Effector memory CD4-positive, alpha-beta T cell (primary cell): ENCODE results near the gene NDUFAB1.
"Not testable (repeated sequence)": the region's sequence is repeated elsewhere in the genome, so short reads cannot be mapped to it uniquely, and the experiment has no call there.

Experiments
- DNase-seq, 3 donors: peaks; one replicate each; pipeline ENCODE4 v3.0.0-alpha.2; 2020
- H3K27ac ChIP-seq: 2 replicates; pipeline ENCODE4 v1.7.0; 2013; ENCODE audit warnings: mild to moderate bottlenecking, low read length, moderate library complexity; ENCODE audit not compliant: insufficient read depth, poor library complexity, severe bottlenecking
- H3K27me3 ChIP-seq: replicated peaks from 2 replicates; pipeline ENCODE4 v1.7.0; 2013; ENCODE audit warnings: mild to moderate bottlenecking, low read length; ENCODE audit not compliant: insufficient read depth, control insufficient read depth, poor library complexity, severe bottlenecking
- H3K36me3 ChIP-seq: 2 replicates; pipeline ENCODE4 v1.7.0; 2013; ENCODE audit warnings: mild to moderate bottlenecking, low read length, moderate library complexity; ENCODE audit not compliant: control insufficient read depth, insufficient read depth
- H3K4me1 ChIP-seq: 2 replicates; pipeline ENCODE4 v1.7.0; 2013; ENCODE audit warnings: low read length, mild to moderate bottlenecking; ENCODE audit not compliant: control insufficient read depth, insufficient read depth, poor library complexity, severe bottlenecking
- H3K4me3 ChIP-seq: 2 replicates; pipeline ENCODE4 v1.7.0; 2013; ENCODE audit warnings: low read length, low read depth, mild to moderate bottlenecking; ENCODE audit not compliant: insufficient read depth, poor library complexity, severe bottlenecking
- H3K9me3 ChIP-seq: 2 replicates; pipeline ENCODE4 v1.7.0; 2013; ENCODE audit warnings: mild to moderate bottlenecking, low read length, moderate library complexity; ENCODE audit not compliant: control insufficient read depth

Gene NDUFAB1

DNA sequence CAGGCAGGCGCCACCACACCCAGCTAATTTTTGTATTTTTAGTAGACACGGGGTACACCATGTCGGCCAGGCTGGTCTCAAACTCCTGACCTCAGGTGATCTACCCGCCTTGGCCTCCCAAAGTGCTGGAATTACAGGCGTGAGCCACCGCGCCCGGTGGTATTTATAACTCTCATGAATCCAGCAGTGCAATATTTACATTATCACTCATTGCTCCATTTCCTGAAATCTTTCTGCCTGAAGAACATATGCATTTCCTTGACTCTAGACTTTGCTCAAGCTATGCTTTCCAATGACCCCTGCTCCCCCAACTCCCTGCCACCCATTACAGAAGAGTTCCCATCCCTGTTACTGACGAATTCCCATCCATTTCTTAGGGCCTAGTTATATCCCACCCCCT is 19.7 kb upstream of the NDUFAB1 start:
- Histone ChIP-seq H3K4me3 (no peak overlapping the region), H3K4me1 (no peaks in the 10 kb centered on the region), H3K9me3 (no peaks in the 10 kb centered on the region), H3K27ac (no peak overlapping the region), H3K27me3 (no peaks in the 10 kb centered on the region), H3K36me3 (peaks cover 15% of the 10 kb centered on the region)
- no peak for DNase-seq

DNA sequence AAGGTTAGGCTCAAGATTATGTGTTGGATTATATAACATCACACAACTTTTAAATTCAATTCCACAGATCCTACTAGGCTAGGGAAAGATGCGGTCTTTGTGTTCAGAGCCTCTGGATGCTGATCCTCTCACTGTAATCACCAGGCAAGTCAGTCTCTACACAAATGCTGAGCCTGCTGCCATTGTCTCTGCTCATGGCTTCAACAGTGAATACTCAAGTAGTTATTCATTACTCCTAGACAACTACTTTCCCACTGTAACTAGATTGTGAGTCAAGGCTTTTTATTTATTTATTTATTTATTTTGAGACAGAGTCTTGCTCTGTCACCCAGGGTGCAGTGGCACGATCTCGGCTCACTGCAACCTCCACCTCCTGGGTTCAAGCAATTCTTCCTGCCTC is 15.8 kb upstream of the NDUFAB1 start:
- Histone ChIP-seq H3K4me1 (no peaks in the 10 kb centered on the region), H3K27ac (no peak overlapping the region), H3K27me3 (no peaks in the 10 kb centered on the region), H3K36me3 (peaks cover 9% of the 10 kb centered on the region), H3K4me3 (no peak overlapping the region), H3K9me3 (no peaks in the 10 kb centered on the region)
- no peak for DNase-seq

DNA sequence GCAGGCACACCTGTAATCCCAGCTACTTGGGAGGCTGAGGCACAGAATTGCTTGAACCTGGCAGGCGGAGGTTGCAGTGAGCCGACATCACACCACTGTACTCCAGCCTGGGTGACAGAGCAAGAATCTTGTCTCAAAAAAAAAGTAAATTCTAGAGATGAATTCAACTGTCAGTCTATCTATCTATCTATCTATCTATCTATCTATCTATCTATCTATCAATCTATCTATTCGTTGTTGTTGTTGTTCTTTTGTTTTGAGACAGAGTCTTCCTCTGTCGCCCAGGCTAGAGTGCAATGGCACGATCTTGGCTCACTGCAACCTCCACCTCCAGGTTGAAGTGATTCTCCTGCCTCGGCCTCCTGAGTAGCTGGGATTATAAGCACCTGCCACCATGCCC is 14.8 kb upstream of the NDUFAB1 start:
- H3K27ac ChIP-seq, H3K36me3 ChIP-seq, H3K27me3 ChIP-seq, H3K4me1 ChIP-seq, H3K9me3 ChIP-seq, H3K4me3 ChIP-seq, DNase-seq: not testable (repeated sequence)

DNA sequence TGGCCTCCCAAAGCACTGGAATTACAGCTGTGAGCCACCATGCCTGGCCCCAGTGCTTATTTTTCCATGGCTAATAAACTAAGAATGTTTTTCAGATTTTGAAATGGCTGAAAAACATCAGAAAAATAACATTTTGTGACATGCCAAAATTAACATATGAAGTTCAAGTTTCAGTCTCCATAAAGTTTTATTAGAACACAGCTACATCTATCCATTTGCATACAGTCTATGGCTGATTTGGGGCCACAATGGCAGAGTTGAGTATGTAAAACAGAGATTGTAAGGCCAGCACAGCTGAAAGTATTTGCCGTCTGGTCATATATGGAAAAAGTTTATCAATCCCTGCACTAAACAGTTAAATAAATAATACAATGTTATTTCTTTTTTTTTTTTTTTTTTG is 13.8 kb upstream of the NDUFAB1 start:
- Histone ChIP-seq H3K9me3 (no peaks in the 10 kb centered on the region), H3K4me3 (no peak overlapping the region), H3K36me3 (peaks cover 9% of the 10 kb centered on the region), H3K27ac (no peak overlapping the region), H3K4me1 (no peaks in the 10 kb centered on the region), H3K27me3 (no peaks in the 10 kb centered on the region)
- DNase-seq = no peak

DNA sequence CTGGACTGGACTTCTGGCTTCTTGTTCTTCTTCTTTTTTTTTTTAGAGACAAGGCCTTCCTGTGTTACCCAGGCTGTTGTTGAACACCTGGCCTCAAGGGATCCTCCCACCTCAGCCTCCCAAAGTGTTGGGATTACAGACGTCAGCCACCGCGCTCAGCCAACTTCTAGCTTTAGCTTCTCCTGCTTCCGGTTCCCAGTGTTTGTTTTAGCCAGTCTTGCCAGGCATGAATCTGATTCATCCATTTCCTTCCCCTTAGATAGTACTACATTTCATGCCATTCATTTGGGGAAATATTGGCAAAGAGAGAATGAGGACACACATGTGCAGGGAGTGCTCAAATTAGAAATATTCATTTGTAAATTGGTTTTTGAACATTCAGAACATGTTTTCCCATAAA is 12.1 kb upstream of the NDUFAB1 start:
- Histone ChIP-seq H3K4me3 (no peak overlapping the region), H3K36me3 (peaks cover 15% of the 10 kb centered on the region), H3K27ac (no peak overlapping the region), H3K27me3 (no peaks in the 10 kb centered on the region), H3K9me3 (no peaks in the 10 kb centered on the region), H3K4me1 (no peaks in the 10 kb centered on the region)
- DNase-seq = no peak

DNA sequence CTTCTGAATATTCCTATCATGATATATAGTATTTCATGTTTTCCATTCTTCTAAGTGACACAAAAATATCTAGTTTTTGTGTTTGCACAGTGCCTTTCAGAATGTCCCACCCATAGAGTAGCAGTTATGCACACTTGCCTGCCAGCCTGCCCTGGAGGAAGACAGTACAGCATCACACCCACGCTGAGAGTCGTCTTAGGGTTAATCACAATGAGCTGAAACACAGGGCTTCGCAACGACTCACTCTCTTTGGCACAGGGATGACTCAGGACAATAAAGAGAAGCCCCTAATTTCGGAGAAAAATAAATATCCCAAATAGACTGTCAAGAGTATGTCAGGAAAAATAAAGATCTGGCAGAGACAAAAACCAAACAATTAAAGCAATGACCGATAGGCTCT is 11.6 kb upstream of the NDUFAB1 start:
- Histone ChIP-seq H3K27me3 (no peaks in the 10 kb centered on the region), H3K4me3 (no peak overlapping the region), H3K9me3 (no peaks in the 10 kb centered on the region), H3K36me3 (peaks cover 19% of the 10 kb centered on the region), H3K27ac (no peak overlapping the region), H3K4me1 (no peaks in the 10 kb centered on the region)
- DNase-seq = no peak

DNA sequence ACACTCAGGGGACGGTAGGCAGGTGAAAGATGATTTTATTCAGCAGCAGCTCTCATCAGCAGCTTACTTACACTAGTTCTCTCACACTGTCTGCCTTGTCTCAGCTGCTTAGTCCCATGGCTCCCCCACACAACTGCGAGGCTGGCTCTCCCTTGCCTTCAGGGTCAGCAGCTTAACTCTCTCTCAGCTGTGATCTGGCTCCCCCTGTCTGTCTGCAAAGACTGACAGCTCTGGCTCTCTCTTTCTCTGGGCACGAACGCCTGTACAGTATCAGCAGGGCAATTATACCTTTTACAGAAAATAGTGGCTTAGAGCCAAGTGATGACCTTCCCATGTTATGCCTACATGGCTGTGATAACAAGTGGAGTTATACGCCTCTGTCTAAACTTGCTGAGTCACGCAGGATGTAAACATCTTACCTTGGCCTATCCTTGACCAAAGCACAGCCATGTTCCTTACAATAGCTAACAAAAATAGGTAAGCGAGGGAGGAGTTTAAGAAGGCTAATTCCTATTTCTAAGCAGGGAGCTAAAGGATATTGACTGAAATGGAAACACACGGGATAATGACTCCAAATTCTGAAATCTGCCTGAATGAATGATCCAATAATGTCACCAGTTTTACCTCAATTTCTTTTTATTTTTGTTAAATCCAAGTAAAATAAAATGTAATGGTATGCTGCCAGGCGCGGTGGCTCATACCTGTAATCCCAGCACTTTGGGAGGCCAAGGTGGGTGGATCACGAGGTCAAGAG is 1.1 kb upstream of the NDUFAB1 start:
- Histone ChIP-seq H3K9me3 (no peaks in the 10 kb centered on the region), H3K4me3 (no peak overlapping the region), H3K27me3 (no peaks in the 10 kb centered on the region), H3K36me3 (peaks cover 14% of the 10 kb centered on the region), H3K4me1 (peaks cover 5% of the 10 kb centered on the region), H3K27ac (no peak overlapping the region)
- DNase-seq = no peak

DNA sequence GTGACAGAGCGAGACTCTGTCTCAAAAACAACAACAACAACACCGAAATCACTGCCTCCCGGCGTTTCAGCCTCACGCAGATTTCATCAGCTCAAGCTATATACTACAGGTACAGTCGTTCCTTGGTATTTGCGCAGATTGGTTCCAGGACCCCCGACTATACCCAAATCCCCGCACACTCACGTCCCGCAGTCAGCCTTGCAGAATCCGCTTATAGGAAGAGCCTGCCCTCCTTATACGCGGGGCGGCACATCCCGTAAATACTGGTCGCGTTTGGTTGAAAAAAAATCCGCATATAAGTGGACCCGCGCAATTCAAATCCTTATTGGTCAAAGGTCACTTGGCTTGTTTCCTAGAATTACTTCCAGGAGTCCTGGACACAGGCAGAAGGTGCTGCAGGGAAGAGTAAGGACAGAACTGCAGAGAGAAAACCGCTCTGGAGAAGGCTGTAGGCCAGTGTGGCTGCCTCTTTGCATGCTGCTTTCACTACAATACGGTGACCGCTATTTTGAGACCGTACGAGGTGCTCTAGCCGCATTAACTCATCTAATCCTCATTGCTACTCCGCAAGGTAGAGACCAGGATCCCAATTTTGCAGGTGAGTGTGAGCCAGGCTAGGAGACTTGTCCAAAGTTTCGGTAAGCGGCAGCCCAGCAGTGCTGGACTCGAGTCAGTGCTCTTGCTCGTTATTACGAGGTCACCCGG is 718 bp downstream of the NDUFAB1 start:
- H3K27ac ChIP-seq = peak overlapping the region; percentile 83

DNA sequence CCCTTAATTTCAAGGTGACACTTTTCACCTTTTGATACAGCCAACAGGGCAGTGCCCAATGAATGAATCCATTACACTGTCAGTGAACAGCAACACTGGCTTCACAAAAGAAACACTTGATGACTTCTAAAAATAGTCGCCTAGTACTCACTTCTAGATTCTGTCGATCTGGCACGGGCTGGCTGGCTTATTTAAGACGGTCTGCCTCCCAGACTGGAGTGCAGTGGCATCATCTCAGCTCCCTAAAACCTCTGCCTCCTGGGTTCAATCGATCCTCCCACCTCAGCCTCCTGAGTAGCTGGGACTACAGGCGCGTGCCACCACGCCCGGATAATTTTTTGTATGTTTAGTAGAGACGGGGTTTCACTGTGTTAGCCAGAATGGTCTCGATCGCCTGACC is 1.9 kb downstream of the NDUFAB1 start:
- peaks cover 5% of the 10 kb centered on the region for H3K4me1 ChIP-seq
- H3K27me3 ChIP-seq = no peaks in the 10 kb centered on the region
- no peak overlapping the region for H3K4me3 ChIP-seq
- no peak for DNase-seq
- H3K36me3 ChIP-seq = peaks cover 40% of the 10 kb centered on the region
- no peak overlapping the region for H3K27ac ChIP-seq
- H3K9me3 ChIP-seq = no peaks in the 10 kb centered on the region

More for the DNA sequence above, 718 bp downstream of the NDUFAB1 start:
- DNase-seq = no peak
- no peaks in the 10 kb centered on the region for H3K27me3 ChIP-seq
- H3K9me3 ChIP-seq = no peaks in the 10 kb centered on the region
- peaks cover 5% of the 10 kb centered on the region for H3K4me1 ChIP-seq
- H3K4me3 ChIP-seq = peak overlapping the region; percentile 97
- peaks cover 31% of the 10 kb centered on the region for H3K36me3 ChIP-seq

DNA sequence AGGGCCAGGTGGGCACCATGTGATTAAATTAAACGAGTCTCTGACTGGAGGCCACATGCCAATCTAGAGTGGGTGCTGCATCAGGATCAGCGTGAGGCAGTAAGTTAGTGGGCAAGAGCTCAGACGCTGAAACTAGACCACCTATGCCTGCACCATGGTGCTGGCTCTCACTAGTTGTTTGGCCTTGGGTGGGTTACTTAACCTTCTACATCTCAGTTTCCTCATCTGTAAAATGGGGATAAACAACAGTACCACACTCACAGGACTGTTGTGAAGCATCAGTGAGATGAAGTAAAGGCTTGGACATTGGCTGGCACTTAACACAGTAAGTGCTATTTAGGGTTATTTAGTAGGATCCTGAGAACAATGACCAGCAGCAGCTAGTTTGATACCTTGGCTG is 5.9 kb downstream of the NDUFAB1 start:
- H3K27ac ChIP-seq = no peak overlapping the region
- H3K36me3 ChIP-seq = peaks cover 72% of the 10 kb centered on the region
- H3K4me3 ChIP-seq = no peak overlapping the region
- DNase-seq = no peak
- H3K9me3 ChIP-seq = no peaks in the 10 kb centered on the region
- no peaks in the 10 kb centered on the region for H3K27me3 ChIP-seq
- H3K4me1 ChIP-seq = peaks cover under 1% of the 10 kb centered on the region
